Loucy (cell line): ENCODE results near the gene MBD2.

Experiments used
- EZH2phosphoT487 ChIP-seq: fragments of 200-600 bp; IDR thresholded peaks from 2 replicates; pipeline ENCODE4 v1.6.1; 2018; ENCODE audit warnings: antibody characterized with exemption, mild to moderate bottlenecking, moderate library complexity, borderline replicate concordance
- TF ChIP-seq, protein P1 (sequence below): fragments of 200-600 bp; sonication (generic); conservative IDR thresholded peaks from 2 replicates; pipeline ENCODE4 v1.5.1; 2014; ENCODE audit warnings: mild to moderate bottlenecking, antibody characterized with exemption, low read length

- TF ChIP-seq, protein P1, sequence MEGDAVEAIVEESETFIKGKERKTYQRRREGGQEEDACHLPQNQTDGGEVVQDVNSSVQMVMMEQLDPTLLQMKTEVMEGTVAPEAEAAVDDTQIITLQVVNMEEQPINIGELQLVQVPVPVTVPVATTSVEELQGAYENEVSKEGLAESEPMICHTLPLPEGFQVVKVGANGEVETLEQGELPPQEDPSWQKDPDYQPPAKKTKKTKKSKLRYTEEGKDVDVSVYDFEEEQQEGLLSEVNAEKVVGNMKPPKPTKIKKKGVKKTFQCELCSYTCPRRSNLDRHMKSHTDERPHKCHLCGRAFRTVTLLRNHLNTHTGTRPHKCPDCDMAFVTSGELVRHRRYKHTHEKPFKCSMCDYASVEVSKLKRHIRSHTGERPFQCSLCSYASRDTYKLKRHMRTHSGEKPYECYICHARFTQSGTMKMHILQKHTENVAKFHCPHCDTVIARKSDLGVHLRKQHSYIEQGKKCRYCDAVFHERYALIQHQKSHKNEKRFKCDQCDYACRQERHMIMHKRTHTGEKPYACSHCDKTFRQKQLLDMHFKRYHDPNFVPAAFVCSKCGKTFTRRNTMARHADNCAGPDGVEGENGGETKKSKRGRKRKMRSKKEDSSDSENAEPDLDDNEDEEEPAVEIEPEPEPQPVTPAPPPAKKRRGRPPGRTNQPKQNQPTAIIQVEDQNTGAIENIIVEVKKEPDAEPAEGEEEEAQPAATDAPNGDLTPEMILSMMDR, result no peak
- TF ChIP-seq EZH2phosphoT487, result no peak
Measured at GRCh38 chr18:54151376-54151775, 73.1 kb downstream of the MBD2 start.
